ENCODE results near the gene ZEB2. TPM values are rescaled to one million over a fixed set of nuclear protein-coding genes. Genes with fewer than 3 reads are reported as not detected.

Gene ZEB2
- total and polyA plus RNA-seq, 2 donors (not counting 3 experiments of a cell fraction or from before 2014, with no cell fraction given) = 17.9 to 49.6 TPM

- ChIA-PET CTCF (no interaction called here), POLR2A (no interaction called here)
- no peak overlapping the region for H3K4me2 ChIP-seq (ENCODE audit: insufficient read depth, low read length)
- FAIRE-seq (no peak), DNase-seq (ENCODE audit: low read depth, low spot score) (no peak)
- dilution Hi-C loops (cut with MboI; ENCODE audit: extremely low pct_ligation_motif_present, low sequenced_read_pairs) (no loop called here), intact Hi-C loops (cut with micrococcal nuclease) (no loop called here)
- no peaks in the 10 kb centered on the region for H3K79me2 ChIP-seq (ENCODE audit: control insufficient read depth, insufficient read depth, low read length)
- no peaks in the 10 kb centered on the region for H3K4me1 ChIP-seq (ENCODE audit: control insufficient read depth, extremely low read depth, insufficient read depth, low read length)
- H3K36me3 ChIP-seq (ENCODE audit: control insufficient read depth in 2 of 2, extremely low read depth in 1 of 2, insufficient read depth in 2 of 2, low read length in 2 of 2) = no peaks in the 10 kb centered on the region
- H3K27me3 ChIP-seq (ENCODE audit: control insufficient read depth in 2 of 2, insufficient read depth in 2 of 2, low read length in 2 of 2) = no peaks in the 10 kb centered on the region
- no TSS peak for BruUV-seq (replicated peaks)
- no peak overlapping the region for H2AFZ ChIP-seq (ENCODE audit: low read depth, low read length)
- no peak for TF ChIP-seq MYC (IDR thresholded peaks at IDR 0.05; ENCODE audit: low read depth, low read length)
- TF ChIP-seq FOS (IDR thresholded peaks at IDR 0.05; ENCODE audit: borderline replicate concordance, insufficient read depth, low read length) = no peak
- no peak for TF ChIP-seq CTCF (IDR thresholded peaks at IDR 0.05; ENCODE audit: extremely low read depth in 1 of 2, insufficient read depth in 1 of 2, low read depth in 1 of 2, low read length in 2 of 2)
- TF ChIP-seq MAX (IDR thresholded peaks at IDR 0.05; ENCODE audit: insufficient read depth, insufficient read length) = no peak
- TF ChIP-seq POLR2AphosphoS5 (IDR thresholded peaks at IDR 0.05; ENCODE audit: insufficient read depth, low read depth, low read length) = no peak
- no peak for TF ChIP-seq GATA2 (IDR thresholded peaks at IDR 0.05; ENCODE audit: insufficient read depth, insufficient read length, low read depth, low read length)
- TF ChIP-seq EZH2 (IDR thresholded peaks at IDR 0.05; ENCODE audit: borderline replicate concordance, low read depth, low read length, severe bottlenecking) = no peak
- no peak for TF ChIP-seq POLR2A (IDR thresholded peaks at IDR 0.05; ENCODE audit: low read depth, low read length)
- no peak for TF ChIP-seq JUN (IDR thresholded peaks at IDR 0.05; ENCODE audit: borderline replicate concordance, insufficient read depth, insufficient read length, low read depth)
- H3K4me3 ChIP-seq (replicated peaks in 1 of 3; ENCODE audit: insufficient read depth in 1 of 3, low read depth in 1 of 3, low read length in 3 of 3) = no peak overlapping the region
- H4K20me1 ChIP-seq (replicated peaks; ENCODE audit: control insufficient read depth, extremely low read depth, insufficient read depth, low read length) = no peaks in the 10 kb centered on the region
- no peaks in the 10 kb centered on the region for H3K9me1 ChIP-seq (replicated peaks; ENCODE audit: control insufficient read depth, extremely low read depth, insufficient read depth, low read length)
- H3K27ac ChIP-seq (ENCODE audit: insufficient read depth, low read depth, low read length) = no peak overlapping the region
- H3K9me3 ChIP-seq (replicated peaks; ENCODE audit: control insufficient read depth, insufficient read depth, low read length) = no peaks in the 10 kb centered on the region
- no peak overlapping the region for H3K9ac ChIP-seq (replicated peaks; ENCODE audit: extremely low read depth, insufficient read depth, low read length)
Measured at GRCh38 chr2:144419218-144419617, 100.7 kb downstream of the ZEB2 start.

Data from endothelial cell of umbilical vein (primary cell).